ENCODE measurements around the gene DUSP22. TPM values are rescaled to one million over a fixed set of nuclear protein-coding genes. Genes with fewer than 3 reads are reported as not detected.

Gene DUSP22
- total and polyA plus RNA-seq, 4 donors, result 9.5 to 31.0 (median 20.1) TPM

DNA sequence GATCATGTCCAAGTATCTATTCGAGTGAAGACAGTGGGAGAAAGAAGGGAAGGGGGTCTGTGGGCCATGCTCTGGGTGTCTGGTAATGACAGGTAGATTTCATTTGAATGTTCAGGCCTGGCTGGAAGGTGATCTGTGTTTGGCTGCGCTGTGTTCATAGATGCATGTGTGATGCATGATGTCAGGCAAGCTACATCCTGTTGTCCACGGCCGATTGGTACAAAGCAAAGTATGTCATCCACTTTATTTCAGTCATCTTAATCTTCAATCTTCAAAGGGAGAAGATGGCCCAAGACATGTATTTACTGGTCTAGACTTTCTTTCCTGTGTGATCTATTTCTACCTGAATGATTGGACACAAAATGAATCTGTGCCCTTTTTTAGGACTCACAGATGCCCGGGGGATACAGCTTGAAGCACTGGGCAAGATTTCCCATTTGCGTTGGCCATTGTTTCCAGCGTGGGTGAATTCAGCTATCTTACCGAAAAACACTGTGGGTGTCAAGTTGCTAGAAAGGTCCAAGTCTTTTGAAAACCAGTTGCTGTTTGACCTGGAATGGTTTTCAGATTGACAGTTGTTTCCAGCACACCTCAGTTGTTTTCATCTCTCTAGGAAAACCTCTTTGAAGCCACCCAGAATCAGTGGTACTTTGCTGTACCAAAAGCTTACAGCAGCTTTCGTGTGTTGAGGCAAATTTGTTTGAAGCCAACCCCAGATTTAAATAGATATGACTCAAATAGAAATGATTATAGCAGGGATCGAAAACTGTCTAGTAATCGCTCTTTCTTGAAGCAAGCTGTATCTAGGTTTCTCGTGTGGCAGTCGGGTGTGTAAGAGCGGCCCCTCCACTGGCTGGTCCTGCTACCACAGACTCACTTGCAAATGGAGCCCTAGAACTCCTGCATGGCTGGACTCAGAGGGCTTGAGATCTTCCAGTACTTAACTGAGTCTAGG lies 27.2 kb downstream of the DUSP22 start:
- DNase-seq (ENCODE audit: low spot score), result no peak
- Histone ChIP-seq H3K9me3 (ENCODE audit: control insufficient read depth in 4 of 4, low read length in 3 of 4) (no peaks in the 10 kb centered on the region), H3K4me1 (ENCODE audit: control insufficient read depth in 4 of 4, insufficient read depth in 4 of 4, low read length in 3 of 4) (no peaks in the 10 kb centered on the region), H3K27ac (ENCODE audit: low read depth in 1 of 2, low read length in 2 of 2) (no peak overlapping the region), H3K4me3 (ENCODE audit: low read depth in 1 of 3, low read length in 3 of 3) (no peak overlapping the region), H3K36me3 (ENCODE audit: control insufficient read depth in 4 of 4, insufficient read depth in 3 of 4, low read depth in 1 of 4, low read length in 3 of 4) (peaks cover 0 to 3% (median 0%) of the 10 kb centered on the region in 4 donors), H3K27me3 (ENCODE audit: control insufficient read depth in 4 of 4, insufficient read depth in 4 of 4, low read length in 3 of 4) (no peaks in the 10 kb centered on the region), H3K9ac (ENCODE audit: low read depth in 1 of 2, low read length in 2 of 2) (no peak overlapping the region)
- TF ChIP-seq GABPA (IDR thresholded peaks at IDR 0.05 in 1 of 2, conservative IDR thresholded peaks at IDR 0.05 in 1 of 2) (no peak), TAF1 (conservative IDR thresholded peaks at IDR 0.05) (no peak), HNF4A (conservative IDR thresholded peaks at IDR 0.05) (no peak), RAD21 (IDR thresholded peaks at IDR 0.05) (no peak), RXRA (IDR thresholded peaks at IDR 0.05) (no peak), EGR1 (IDR thresholded peaks at IDR 0.05; ENCODE audit: low read depth in 2 of 2) (no peak), NR2F2 (IDR thresholded peaks at IDR 0.05) (no peak), CTCF (IDR thresholded peaks at IDR 0.05; ENCODE audit: low read depth, low read length, missing input control) (no peak), FOXA1 (IDR thresholded peaks at IDR 0.05) (no peak), FOXA2 (IDR thresholded peaks at IDR 0.05) (no peak), SP1 (IDR thresholded peaks at IDR 0.05) (no peak), JUND (IDR thresholded peaks at IDR 0.05) (no peak), ZBTB33 (IDR thresholded peaks at IDR 0.05) (no peak), YY1 (IDR thresholded peaks at IDR 0.05) (no peak)
- TF ChIP-seq, protein P1, sequence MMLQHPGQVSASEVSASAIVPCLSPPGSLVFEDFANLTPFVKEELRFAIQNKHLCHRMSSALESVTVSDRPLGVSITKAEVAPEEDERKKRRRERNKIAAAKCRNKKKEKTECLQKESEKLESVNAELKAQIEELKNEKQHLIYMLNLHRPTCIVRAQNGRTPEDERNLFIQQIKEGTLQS (IDR thresholded peaks at IDR 0.05), result no peak
- TF ChIP-seq, protein P2, sequence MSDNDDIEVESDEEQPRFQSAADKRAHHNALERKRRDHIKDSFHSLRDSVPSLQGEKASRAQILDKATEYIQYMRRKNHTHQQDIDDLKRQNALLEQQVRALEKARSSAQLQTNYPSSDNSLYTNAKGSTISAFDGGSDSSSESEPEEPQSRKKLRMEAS (IDR thresholded peaks at IDR 0.05), result no peak
- TF ChIP-seq, protein P3, sequence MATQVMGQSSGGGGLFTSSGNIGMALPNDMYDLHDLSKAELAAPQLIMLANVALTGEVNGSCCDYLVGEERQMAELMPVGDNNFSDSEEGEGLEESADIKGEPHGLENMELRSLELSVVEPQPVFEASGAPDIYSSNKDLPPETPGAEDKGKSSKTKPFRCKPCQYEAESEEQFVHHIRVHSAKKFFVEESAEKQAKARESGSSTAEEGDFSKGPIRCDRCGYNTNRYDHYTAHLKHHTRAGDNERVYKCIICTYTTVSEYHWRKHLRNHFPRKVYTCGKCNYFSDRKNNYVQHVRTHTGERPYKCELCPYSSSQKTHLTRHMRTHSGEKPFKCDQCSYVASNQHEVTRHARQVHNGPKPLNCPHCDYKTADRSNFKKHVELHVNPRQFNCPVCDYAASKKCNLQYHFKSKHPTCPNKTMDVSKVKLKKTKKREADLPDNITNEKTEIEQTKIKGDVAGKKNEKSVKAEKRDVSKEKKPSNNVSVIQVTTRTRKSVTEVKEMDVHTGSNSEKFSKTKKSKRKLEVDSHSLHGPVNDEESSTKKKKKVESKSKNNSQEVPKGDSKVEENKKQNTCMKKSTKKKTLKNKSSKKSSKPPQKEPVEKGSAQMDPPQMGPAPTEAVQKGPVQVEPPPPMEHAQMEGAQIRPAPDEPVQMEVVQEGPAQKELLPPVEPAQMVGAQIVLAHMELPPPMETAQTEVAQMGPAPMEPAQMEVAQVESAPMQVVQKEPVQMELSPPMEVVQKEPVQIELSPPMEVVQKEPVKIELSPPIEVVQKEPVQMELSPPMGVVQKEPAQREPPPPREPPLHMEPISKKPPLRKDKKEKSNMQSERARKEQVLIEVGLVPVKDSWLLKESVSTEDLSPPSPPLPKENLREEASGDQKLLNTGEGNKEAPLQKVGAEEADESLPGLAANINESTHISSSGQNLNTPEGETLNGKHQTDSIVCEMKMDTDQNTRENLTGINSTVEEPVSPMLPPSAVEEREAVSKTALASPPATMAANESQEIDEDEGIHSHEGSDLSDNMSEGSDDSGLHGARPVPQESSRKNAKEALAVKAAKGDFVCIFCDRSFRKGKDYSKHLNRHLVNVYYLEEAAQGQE (IDR thresholded peaks at IDR 0.05), result no peak
- 90% methylated on average over 14 of the region's 14 CpGs for WGBS
